ENCODE data around the gene TRAPPC14.
"Not testable (repeated sequence)": the region's sequence is repeated elsewhere in the genome, so short reads cannot be mapped to it uniquely, and the experiment has no call there.

DNA sequence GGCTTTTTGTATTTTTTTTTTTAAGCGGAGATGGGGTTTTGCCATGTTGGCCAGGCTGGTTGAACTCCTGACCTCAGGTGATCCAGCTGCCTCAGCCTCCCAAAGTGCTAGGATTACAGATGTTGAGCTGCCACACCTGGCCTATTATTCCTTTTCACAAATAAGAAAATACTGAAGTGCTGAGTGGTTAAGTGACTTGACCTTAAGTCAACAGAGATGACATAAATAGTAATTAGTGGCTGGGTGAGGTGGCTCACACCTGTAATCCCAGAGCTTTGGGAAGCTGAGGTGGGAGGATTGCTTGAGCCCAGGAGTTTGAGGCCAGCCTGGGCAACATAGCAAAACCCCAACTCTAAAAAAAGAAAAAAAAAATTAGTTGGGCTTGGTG, 28.3 kb downstream of the TRAPPC14 start:
- TF ChIP-seq, protein P1, sequence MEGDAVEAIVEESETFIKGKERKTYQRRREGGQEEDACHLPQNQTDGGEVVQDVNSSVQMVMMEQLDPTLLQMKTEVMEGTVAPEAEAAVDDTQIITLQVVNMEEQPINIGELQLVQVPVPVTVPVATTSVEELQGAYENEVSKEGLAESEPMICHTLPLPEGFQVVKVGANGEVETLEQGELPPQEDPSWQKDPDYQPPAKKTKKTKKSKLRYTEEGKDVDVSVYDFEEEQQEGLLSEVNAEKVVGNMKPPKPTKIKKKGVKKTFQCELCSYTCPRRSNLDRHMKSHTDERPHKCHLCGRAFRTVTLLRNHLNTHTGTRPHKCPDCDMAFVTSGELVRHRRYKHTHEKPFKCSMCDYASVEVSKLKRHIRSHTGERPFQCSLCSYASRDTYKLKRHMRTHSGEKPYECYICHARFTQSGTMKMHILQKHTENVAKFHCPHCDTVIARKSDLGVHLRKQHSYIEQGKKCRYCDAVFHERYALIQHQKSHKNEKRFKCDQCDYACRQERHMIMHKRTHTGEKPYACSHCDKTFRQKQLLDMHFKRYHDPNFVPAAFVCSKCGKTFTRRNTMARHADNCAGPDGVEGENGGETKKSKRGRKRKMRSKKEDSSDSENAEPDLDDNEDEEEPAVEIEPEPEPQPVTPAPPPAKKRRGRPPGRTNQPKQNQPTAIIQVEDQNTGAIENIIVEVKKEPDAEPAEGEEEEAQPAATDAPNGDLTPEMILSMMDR (IDR thresholded peaks at IDR 0.05), result not testable (repeated sequence)
- not testable (repeated sequence) for TF ChIP-seq POLR2A (IDR thresholded peaks at IDR 0.05)
